ENCODE data around the gene MYCBP2.

The MYCBP2 gene

GRCh38 chr13:77033717-77034302, 293.1 kb downstream of the MYCBP2 start:
- Histone ChIP-seq H3K9ac (no peak overlapping the region), H3K4me1 (no peaks in the 10 kb centered on the region), H3K9me3 (0 out of 2 replicates have a peak, but pooled peaks cover 8% of the 10 kb centered on the region), H4K20me1 (no peaks in the 10 kb centered on the region), H3K36me3 (no peaks in the 10 kb centered on the region), H3K27ac (no peak overlapping the region), H3K27me3 (no peaks in the 10 kb centered on the region), H3K4me3 (no peak overlapping the region), H3K4me2 (no peak overlapping the region)
- no peak for TF ChIP-seq Cebpa-rat (IDR thresholded peaks at IDR 0.05)

- Histone ChIP-seq H3K36me3 (no peaks in the 10 kb centered on the region), H3K4me1 (0 out of 2 replicates have a peak, but pooled peaks cover 5% of the 10 kb centered on the region), H3K9ac (no peak overlapping the region), H3K4me2 (no peak overlapping the region), H3K9me3 (0 out of 2 replicates have a peak, but pooled peaks cover 8% of the 10 kb centered on the region), H3K4me3 (no peak overlapping the region), H3K27me3 (no peaks in the 10 kb centered on the region), H3K27ac (no peak overlapping the region), H4K20me1 (no peaks in the 10 kb centered on the region)
- no peak for TF ChIP-seq Cebpa-rat (IDR thresholded peaks at IDR 0.05)
Observed at GRCh38 chr13:77031656-77032243, 295.1 kb downstream of the MYCBP2 start.

- 0 out of 2 replicates have a peak, but pooled peaks cover 8% of the 10 kb centered on the region for H3K9me3 ChIP-seq
- H3K27me3 ChIP-seq: no peaks in the 10 kb centered on the region
- peaks cover 21% of the 10 kb centered on the region for H3K4me1 ChIP-seq
- no peak for TF ChIP-seq Cebpa-rat (IDR thresholded peaks at IDR 0.05)
- no peaks in the 10 kb centered on the region for H3K36me3 ChIP-seq
- no peak overlapping the region for H3K4me3 ChIP-seq
- H3K9ac ChIP-seq: no peak overlapping the region
- no peak overlapping the region for H3K27ac ChIP-seq
- no peak overlapping the region for H3K4me2 ChIP-seq
- peaks cover 20% of the 10 kb centered on the region for H4K20me1 ChIP-seq
Observed at GRCh38 chr13:77029436-77029835, 297.5 kb downstream of the MYCBP2 start.

- H3K4me1 ChIP-seq: peaks cover 30% of the 10 kb centered on the region
- no peaks in the 10 kb centered on the region; the same call in 1 of the 2 replicates for H3K36me3 ChIP-seq
- peaks cover 33% of the 10 kb centered on the region for H4K20me1 ChIP-seq
- H3K9ac ChIP-seq: no peak overlapping the region
- H3K4me2 ChIP-seq: peak overlapping the region; percentile 75; the same call in 1 of the 2 replicates
- H3K9me3 ChIP-seq: 0 out of 2 replicates have a peak, but pooled peaks cover 8% of the 10 kb centered on the region
- H3K27ac ChIP-seq: no peak overlapping the region
- TF ChIP-seq Cebpa-rat (IDR thresholded peaks at IDR 0.05): no peak
- no peaks in the 10 kb centered on the region for H3K27me3 ChIP-seq
- H3K4me3 ChIP-seq: no peak overlapping the region
Observed at GRCh38 chr13:77028202-77028601, 298.7 kb downstream of the MYCBP2 start.

- H4K20me1 ChIP-seq: peaks cover 44% of the 10 kb centered on the region
- H3K27ac ChIP-seq: peak within 1 kb of the TSS; percentile 98
- peak within 1 kb of the TSS; percentile 79 for H3K4me2 ChIP-seq
- H3K9ac ChIP-seq: peak within 1 kb of the TSS; percentile 97
- 0 out of 2 replicates have a peak, but pooled peaks cover 8% of the 10 kb centered on the region for H3K9me3 ChIP-seq
- no peaks in the 10 kb centered on the region for H3K27me3 ChIP-seq
- peaks cover 41% of the 10 kb centered on the region for H3K4me1 ChIP-seq
- peaks cover 8% of the 10 kb centered on the region for H3K36me3 ChIP-seq
- no peak for TF ChIP-seq Cebpa-rat (IDR thresholded peaks at IDR 0.05)
- H3K4me3 ChIP-seq: peak within 1 kb of the TSS; percentile 96
Observed at GRCh38 chr13:77026861-77027621, 299.9 kb downstream of the MYCBP2 start, which contains the start of gene FBXL3. Gene FBXL3 (minus strand): TSS chr13:77027159. CDS start chr13:77021860, 5,299 bp downstream.

- Histone ChIP-seq H4K20me1 (peaks cover 51% of the 10 kb centered on the region), H3K4me2 (peak overlapping the region; percentile 79), H3K4me3 (peak overlapping the region; percentile 96), H3K36me3 (peaks cover 12% of the 10 kb centered on the region), H3K9me3 (0 out of 2 replicates have a peak, but pooled peaks cover 8% of the 10 kb centered on the region), H3K27me3 (no peaks in the 10 kb centered on the region), H3K9ac (peak overlapping the region; percentile 97), H3K4me1 (peaks cover 43% of the 10 kb centered on the region), H3K27ac (peak overlapping the region; percentile 98)
- no peak for TF ChIP-seq Cebpa-rat (IDR thresholded peaks at IDR 0.05)
Observed at GRCh38 chr13:77026255-77026860, 300.5 kb downstream of the MYCBP2 start.

- H3K27me3 ChIP-seq: no peaks in the 10 kb centered on the region
- 0 out of 2 replicates have a peak overlapping the region, but pooled peaks have one; percentile 1 for H3K4me2 ChIP-seq
- H3K9me3 ChIP-seq: no peaks in the 10 kb centered on the region
- no peak overlapping the region for H3K4me3 ChIP-seq
- H4K20me1 ChIP-seq: peaks cover 85% of the 10 kb centered on the region
- peaks cover 29% of the 10 kb centered on the region for H3K36me3 ChIP-seq
- no peak overlapping the region for H3K9ac ChIP-seq
- H3K27ac ChIP-seq: no peak overlapping the region
- H3K4me1 ChIP-seq: peaks cover 38% of the 10 kb centered on the region
- TF ChIP-seq Cebpa-rat (IDR thresholded peaks at IDR 0.05): no peak
Observed at GRCh38 chr13:77022341-77022740, 304.6 kb downstream of the MYCBP2 start.

GRCh38 chr13:77019756-77020155, 307.1 kb downstream of the MYCBP2 start:
- Histone ChIP-seq H4K20me1 (peaks cover 88% of the 10 kb centered on the region), H3K4me2 (no peak overlapping the region)
- TF ChIP-seq Cebpa-rat (IDR thresholded peaks at IDR 0.05): no peak

GRCh38 chr13:77016888-77017623, 309.8 kb downstream of the MYCBP2 start:
- no peak overlapping the region for H3K27ac ChIP-seq
- no peak overlapping the region for H3K9ac ChIP-seq
- H3K4me1 ChIP-seq: peaks cover 2% of the 10 kb centered on the region; the same call in 1 of the 2 replicates
- peaks cover 86% of the 10 kb centered on the region for H4K20me1 ChIP-seq
- H3K4me3 ChIP-seq: no peak overlapping the region
- no peak overlapping the region for H3K4me2 ChIP-seq
- H3K9me3 ChIP-seq: no peaks in the 10 kb centered on the region
- H3K36me3 ChIP-seq: peaks cover 72% of the 10 kb centered on the region
- H3K27me3 ChIP-seq: no peaks in the 10 kb centered on the region
- no peak for TF ChIP-seq Cebpa-rat (IDR thresholded peaks at IDR 0.05)

More at GRCh38 chr13:77019756-77020155, 307.1 kb downstream of the MYCBP2 start:
- Histone ChIP-seq H3K4me3 (no peak overlapping the region), H3K27me3 (no peaks in the 10 kb centered on the region), H3K4me1 (peaks cover 25% of the 10 kb centered on the region), H3K9me3 (no peaks in the 10 kb centered on the region), H3K36me3 (peaks cover 53% of the 10 kb centered on the region), H3K9ac (no peak overlapping the region), H3K27ac (no peak overlapping the region)

Measured in BLaER1 (cell line).